Nephron (organoid): ENCODE measurements around the gene LANCL3.

ENCODE experiments used
- H3K27ac Mint-ChIP-seq, 3 experiments: 2 replicates each; pipeline ENCODE4 v1.8.0; 2020; ENCODE audit warnings: mixed read lengths in 3 of 3, mild to moderate bottlenecking in 2 of 3, moderate library complexity in 1 of 3
- H3K27me3 Mint-ChIP-seq: 2 replicates; pipeline ENCODE4 v1.8.0; 2021; ENCODE audit warnings: low read depth, mild to moderate bottlenecking, moderate library complexity, mixed read lengths
- H3K36me3 Mint-ChIP-seq: 2 replicates; pipeline ENCODE4 v1.8.0; 2020; ENCODE audit warnings: low read depth, mixed read lengths
- H3K4me1 Mint-ChIP-seq: 2 replicates; pipeline ENCODE4 v1.8.0; 2020; ENCODE audit warnings: mixed read lengths
- H3K4me3 Mint-ChIP-seq, 3 experiments: 2 replicates each; pipeline ENCODE4 v1.8.0; 2020; ENCODE audit warnings: mild to moderate bottlenecking in 3 of 3, mixed read lengths in 3 of 3, moderate library complexity in 2 of 3
- H3K9me3 Mint-ChIP-seq: 2 replicates; pipeline ENCODE4 v1.8.0; 2020; ENCODE audit warnings: mixed read lengths
- TF ChIP-seq, protein P1 (sequence below), 3 experiments: fragments of 200-600 bp; sonication (generic); IDR thresholded peaks; one replicate each; pipeline ENCODE4 v1.5.0; 2021; ENCODE audit warnings: antibody characterized with exemption in 3 of 3; ENCODE audit not compliant: unreplicated experiment in 3 of 3

LANCL3 gene

DNA sequence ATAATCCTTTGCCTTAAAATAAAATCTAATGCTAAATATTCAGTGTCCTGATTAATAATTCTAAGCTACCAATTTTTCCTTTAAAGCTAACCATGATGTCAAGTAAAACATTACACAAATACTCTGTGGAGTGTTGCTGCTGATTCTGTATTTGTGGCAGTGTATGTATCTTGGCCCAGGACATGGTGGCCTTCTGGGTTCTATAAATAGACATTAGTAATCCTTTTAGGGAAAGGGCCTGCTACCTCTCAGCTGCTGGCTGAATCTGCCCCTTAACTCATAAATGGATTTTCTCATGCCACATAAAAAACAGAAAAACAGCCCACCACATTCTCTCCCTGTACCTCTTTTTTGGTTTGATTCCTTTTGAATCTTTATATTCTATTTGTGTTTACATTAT, 113.0 kb downstream of the LANCL3 start:
- TF ChIP-seq, protein P1, sequence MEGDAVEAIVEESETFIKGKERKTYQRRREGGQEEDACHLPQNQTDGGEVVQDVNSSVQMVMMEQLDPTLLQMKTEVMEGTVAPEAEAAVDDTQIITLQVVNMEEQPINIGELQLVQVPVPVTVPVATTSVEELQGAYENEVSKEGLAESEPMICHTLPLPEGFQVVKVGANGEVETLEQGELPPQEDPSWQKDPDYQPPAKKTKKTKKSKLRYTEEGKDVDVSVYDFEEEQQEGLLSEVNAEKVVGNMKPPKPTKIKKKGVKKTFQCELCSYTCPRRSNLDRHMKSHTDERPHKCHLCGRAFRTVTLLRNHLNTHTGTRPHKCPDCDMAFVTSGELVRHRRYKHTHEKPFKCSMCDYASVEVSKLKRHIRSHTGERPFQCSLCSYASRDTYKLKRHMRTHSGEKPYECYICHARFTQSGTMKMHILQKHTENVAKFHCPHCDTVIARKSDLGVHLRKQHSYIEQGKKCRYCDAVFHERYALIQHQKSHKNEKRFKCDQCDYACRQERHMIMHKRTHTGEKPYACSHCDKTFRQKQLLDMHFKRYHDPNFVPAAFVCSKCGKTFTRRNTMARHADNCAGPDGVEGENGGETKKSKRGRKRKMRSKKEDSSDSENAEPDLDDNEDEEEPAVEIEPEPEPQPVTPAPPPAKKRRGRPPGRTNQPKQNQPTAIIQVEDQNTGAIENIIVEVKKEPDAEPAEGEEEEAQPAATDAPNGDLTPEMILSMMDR (IDR thresholded peaks at IDR 0.05; ENCODE audit: unreplicated experiment in 3 of 3) = no peak
- H3K27ac Mint-ChIP-seq = peak overlapping the region in 1 of 3 experiments; percentile 21
- H3K27me3 Mint-ChIP-seq = peaks cover 5% of the 10 kb centered on the region
- no peaks in the 10 kb centered on the region for H3K36me3 Mint-ChIP-seq
- peaks cover 10% of the 10 kb centered on the region for H3K4me1 Mint-ChIP-seq
- H3K9me3 Mint-ChIP-seq = no peaks in the 10 kb centered on the region
- H3K4me3 Mint-ChIP-seq = peak overlapping the region; percentile 51 to 75 (median 66)

DNA sequence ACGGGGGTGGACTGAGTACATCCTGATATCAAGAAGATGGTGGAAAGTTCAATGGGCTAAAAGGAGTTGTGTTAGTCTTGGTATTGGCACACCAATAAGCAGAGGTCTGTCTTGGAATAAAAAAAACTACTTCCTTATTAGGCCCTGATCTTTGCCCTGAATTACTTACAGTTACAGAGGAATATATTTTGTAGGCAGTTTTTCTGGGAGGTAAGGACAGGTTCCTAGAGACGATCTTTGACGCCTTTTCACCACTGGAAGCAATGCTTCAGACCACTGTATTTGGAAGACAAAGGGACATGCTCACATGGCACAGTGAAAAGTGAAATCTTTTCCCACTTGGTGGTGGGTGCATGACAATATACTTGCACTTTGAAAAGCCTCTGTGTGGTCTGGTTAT, 113.5 kb downstream of the LANCL3 start:
- Mint-ChIP-seq H3K36me3 (no peaks in the 10 kb centered on the region), H3K4me1 (peaks cover 10% of the 10 kb centered on the region), H3K4me3 (peak overlapping the region; percentile 51 to 75 (median 66)), H3K9me3 (no peaks in the 10 kb centered on the region), H3K27me3 (peaks cover 5% of the 10 kb centered on the region), H3K27ac (peak overlapping the region in 1 of 3 experiments; percentile 21)
- TF ChIP-seq, protein P1 (IDR thresholded peaks at IDR 0.05; ENCODE audit: unreplicated experiment in 3 of 3) = no peak

DNA sequence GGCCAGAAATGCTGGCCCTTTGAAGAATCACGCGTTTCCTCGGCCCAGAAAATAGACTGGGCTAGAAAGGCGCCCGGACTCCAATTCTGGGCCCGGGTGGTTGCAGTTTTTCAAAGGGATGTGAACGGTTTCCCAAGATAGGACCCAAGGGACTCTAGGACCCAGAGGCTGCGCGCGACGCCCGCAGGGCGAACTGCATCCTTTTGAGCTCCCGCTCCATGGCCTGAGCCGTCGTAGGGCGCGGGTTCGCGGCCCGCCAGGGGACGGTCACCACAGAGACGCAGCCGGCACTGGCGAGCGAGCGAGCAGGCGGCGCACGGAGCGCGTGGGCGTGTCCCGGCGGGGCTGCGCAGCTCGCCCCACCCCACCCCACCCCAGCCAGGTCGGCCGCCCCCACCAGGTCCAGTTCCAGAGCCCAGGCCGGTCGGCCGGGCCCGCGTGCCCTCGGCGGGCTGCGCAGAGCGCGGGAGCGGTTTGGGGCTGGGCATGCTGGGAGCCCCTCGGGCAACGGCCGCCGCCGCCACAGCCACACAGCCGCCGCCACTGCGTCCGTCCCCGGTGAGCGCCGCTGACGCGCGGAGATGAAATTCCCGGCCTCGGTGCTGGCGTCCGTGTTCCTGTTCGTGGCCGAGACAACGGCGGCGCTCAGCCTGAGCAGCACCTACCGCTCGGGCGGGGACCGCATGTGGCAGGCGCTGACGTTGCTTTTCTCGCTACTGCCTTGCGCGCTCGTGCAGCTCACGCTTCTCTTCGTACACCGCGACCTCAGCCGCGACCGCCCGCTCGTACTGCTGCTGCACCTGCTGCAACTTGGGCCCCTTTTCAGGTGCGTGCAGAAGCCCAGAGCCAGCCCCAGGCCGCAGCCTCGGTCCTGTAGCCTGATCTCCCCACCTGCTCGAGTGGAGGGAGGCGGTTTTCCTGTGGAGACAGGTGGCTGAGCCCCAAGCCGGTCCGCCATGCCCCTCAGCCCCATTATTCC, 114.2 kb downstream of the LANCL3 start, which contains the start of gene XK:
XK (plus strand) TSS at position 411 of the 979 bp plus-strand sequence; CDS start at position 582, 171 bp downstream.
- Mint-ChIP-seq H3K36me3 (no peaks in the 10 kb centered on the region), H3K9me3 (no peaks in the 10 kb centered on the region), H3K4me3 (peak within 1 kb of the TSS; percentile 76 to 79 (median 78)), H3K4me1 (peaks cover 10% of the 10 kb centered on the region), H3K27me3 (peaks cover 5% of the 10 kb centered on the region), H3K27ac (peak within 1 kb of the TSS in 1 of 3 experiments; percentile 21)
- TF ChIP-seq, protein P1 (IDR thresholded peaks at IDR 0.05; ENCODE audit: unreplicated experiment in 3 of 3) = no peak

DNA sequence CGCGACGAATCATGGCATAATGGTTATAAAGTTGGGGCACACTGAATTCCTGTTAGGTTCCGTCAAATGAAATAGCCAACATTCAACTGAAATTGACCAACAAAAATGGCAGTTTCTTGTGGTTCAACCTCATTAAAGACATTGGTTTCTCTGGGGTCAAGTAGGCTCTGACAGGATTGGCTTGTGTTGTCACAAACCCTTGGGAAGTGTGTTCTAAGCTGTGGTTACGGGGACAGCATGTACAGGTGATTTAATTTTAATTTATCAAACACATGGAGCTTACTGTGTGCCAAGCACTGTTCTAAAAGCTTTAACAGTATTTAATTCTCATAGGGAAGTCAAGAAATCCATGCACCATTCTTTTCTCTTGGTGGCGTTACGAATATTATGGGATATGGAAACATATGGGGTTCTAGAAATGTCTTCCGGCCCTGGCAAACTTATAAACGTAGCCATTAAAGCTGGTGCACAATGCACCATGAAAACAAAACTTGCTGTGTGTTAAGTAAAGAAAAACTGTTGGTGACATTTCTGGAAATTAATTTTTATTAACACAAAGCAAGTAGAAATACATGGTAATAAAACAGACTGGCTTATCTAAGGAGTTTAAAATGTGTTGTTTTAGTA, 115.0 kb downstream of the LANCL3 start:
- H3K27me3 Mint-ChIP-seq = peaks cover 5% of the 10 kb centered on the region
- no peaks in the 10 kb centered on the region for H3K9me3 Mint-ChIP-seq
- TF ChIP-seq, protein P1 (IDR thresholded peaks at IDR 0.05; ENCODE audit: unreplicated experiment in 3 of 3) = no peak
- H3K4me1 Mint-ChIP-seq = peaks cover 10% of the 10 kb centered on the region
- H3K4me3 Mint-ChIP-seq = peak overlapping the region; percentile 76 to 79 (median 78)
- no peak overlapping the region for H3K27ac Mint-ChIP-seq
- no peaks in the 10 kb centered on the region for H3K36me3 Mint-ChIP-seq

DNA sequence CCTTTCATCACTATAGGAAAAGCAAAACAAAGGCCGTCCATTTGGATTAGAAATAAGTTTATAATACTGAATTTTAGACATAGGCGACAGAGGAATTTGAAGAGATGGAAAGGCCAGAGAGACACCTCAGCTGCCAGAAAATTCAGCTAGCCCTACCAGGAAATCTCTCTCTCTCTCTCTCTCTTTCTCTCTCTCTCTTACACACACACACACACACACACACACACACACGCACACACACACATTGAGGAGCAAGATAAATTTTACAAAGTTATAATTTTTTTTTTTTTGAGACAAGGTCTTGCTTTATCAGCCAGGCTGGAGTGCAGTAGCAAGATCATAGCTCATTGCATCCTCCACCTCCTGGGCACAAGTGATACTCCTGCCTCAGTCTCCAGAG, 115.5 kb downstream of the LANCL3 start:
- TF ChIP-seq, protein P1 (IDR thresholded peaks at IDR 0.05; ENCODE audit: unreplicated experiment in 3 of 3) = no peak
- no peaks in the 10 kb centered on the region for H3K9me3 Mint-ChIP-seq
- H3K27ac Mint-ChIP-seq = no peak overlapping the region
- no peaks in the 10 kb centered on the region for H3K36me3 Mint-ChIP-seq
- H3K27me3 Mint-ChIP-seq = peaks cover 5% of the 10 kb centered on the region
- peak overlapping the region in 2 of 3 experiments; percentile 78 to 79 for H3K4me3 Mint-ChIP-seq
- H3K4me1 Mint-ChIP-seq = peaks cover 10% of the 10 kb centered on the region
